GM19193 (cell line): ENCODE results near the gene CHST14.

Experiments
- POLR2A ChIP-seq: IDR thresholded peaks from 4 replicates; pipeline ENCODE4 v1.6.1; 2011; ENCODE audit not compliant: insufficient read depth, insufficient read length; ENCODE audit errors: extremely low read depth

The CHST14 gene, protein sequence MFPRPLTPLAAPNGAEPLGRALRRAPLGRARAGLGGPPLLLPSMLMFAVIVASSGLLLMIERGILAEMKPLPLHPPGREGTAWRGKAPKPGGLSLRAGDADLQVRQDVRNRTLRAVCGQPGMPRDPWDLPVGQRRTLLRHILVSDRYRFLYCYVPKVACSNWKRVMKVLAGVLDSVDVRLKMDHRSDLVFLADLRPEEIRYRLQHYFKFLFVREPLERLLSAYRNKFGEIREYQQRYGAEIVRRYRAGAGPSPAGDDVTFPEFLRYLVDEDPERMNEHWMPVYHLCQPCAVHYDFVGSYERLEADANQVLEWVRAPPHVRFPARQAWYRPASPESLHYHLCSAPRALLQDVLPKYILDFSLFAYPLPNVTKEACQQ

GRCh38 chr15:40470423-40471104, at the start of gene CHST14:
TSS of gene CHST14 (plus strand) at chr15:40470984. CDS start at chr15:40471214, 230 bp downstream.
- peak; percentile 56 for TF ChIP-seq POLR2A

DNA sequence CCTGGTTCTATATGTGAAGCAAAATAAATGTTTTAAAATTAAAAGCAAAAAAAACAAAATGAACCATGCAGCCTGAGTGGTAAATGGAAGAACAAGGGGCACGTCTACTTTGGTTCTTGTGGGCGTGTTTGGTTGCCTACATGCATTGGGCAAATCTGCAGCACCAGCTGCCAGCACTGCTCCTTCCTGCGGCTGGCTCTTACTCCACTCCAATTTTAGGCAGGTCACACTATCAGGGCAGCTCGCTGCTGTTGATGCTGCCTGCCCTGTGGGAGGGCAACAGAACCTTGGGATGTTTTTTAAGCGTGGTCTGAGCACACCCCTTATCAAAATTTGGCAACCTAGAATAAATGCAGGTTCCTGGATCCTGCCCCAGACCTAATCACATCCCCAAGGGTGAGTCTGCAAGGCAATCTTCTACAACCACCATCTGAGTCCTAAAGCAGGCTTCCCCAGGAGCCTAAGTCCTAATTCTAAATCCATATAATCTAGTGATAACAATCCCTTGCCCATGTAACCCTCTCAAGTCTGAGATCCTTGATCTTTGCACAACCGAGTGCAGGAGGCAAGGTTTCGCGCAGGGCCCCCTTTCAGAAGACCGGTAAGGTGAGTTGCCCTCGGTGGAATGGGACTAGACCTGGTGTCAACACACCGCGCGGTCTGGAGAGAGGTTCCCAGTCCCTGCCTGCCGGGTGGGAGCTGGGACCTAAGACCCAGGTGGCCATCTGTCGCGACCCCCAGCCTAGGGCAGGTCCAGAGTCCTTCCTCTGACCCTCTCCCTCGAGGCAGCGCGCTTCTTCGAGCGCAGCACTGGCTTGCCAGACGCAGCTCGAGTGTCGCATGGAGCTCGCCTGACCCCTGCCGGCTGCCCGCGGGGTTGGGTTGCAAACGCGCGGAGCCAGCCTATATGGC, 49.3 kb upstream of the CHST14 start:
- no peak for TF ChIP-seq POLR2A

- no peak for TF ChIP-seq POLR2A
Measured at GRCh38 chr15:40424483-40425115, 46.2 kb upstream of the CHST14 start.

DNA sequence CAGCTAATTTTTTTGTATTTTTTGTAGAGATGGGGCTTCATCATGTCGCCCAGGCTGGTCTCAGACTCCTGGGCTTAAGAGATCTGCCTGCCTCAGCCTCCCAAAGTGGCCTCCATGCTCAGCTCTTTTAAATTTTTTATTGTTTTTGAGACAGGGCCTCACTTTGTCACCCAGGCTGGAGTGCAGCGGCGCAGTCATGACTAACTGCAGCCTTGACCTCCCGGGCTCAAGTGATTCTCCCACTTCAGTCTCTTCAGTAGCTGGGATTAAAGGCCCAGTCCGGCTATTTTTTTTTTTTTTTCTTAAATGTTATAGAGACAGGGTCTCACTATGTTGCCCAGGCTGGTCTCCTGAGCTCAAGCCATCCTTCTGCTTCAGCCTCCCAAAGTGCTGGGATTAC, 45.1 kb upstream of the CHST14 start:
- TF ChIP-seq POLR2A = no peak

GRCh38 chr15:40427188-40427587, 43.6 kb upstream of the CHST14 start:
- no peak for TF ChIP-seq POLR2A

- TF ChIP-seq POLR2A = no peak
Measured at GRCh38 chr15:40428185-40428584, 42.6 kb upstream of the CHST14 start.

GRCh38 chr15:40429068-40429710, 41.6 kb upstream of the CHST14 start:
- no peak for TF ChIP-seq POLR2A

GRCh38 chr15:40430271-40430805, 40.4 kb upstream of the CHST14 start:
- TF ChIP-seq POLR2A = no peak

DNA sequence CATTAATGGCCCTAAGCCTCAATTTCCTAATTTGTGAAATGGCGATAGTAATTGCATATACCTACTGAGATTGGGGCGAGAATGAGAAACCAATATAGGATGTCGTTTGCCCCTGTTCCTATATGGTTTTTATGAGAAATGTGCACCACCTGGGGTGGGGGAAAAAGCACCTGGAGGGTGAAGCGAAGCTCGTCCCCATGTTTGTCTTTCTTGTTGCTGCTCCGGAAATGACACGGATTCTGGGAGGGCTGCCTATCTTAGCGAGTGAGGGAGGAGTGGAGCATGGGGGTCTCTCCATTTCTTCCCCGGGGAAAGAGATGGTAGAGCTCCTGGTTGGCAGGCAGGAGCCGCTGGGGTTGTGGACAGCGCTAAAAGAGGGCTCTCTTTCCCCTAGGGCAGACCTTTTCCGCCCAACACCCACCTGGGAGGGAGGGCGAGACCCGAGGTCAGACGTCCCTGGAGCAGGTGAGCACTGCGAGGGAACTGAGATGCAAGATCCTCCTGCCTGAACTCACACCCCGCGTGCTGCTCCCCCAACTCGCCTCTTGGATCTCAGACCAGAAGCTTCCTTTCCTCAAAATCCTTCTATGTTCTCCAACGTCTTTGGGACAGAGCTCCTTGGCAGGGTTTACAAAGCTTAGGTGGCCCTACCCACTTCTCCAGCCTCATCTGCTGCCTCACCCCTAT, 35.6 kb upstream of the CHST14 start:
- no peak for TF ChIP-seq POLR2A

- no peak for TF ChIP-seq POLR2A
Measured at GRCh38 chr15:40435710-40436089, 35.1 kb upstream of the CHST14 start.

GRCh38 chr15:40436116-40436891, 34.5 kb upstream of the CHST14 start:
- TF ChIP-seq POLR2A = no peak

GRCh38 chr15:40436892-40437751, 33.7 kb upstream of the CHST14 start:
- no peak for TF ChIP-seq POLR2A
